Spleen (tissue), 7 donors: Measurements from ENCODE around the gene MSI2.

Source experiments
- POLR2A ChIP-seq, 3 donors: fragments of 450-650 bp; IDR thresholded peaks; one replicate each; pipeline ENCODE4 v1.5.1; 2017; ENCODE audit warnings: antibody characterized with exemption in 3 of 3, mild to moderate bottlenecking in 1 of 3
- TF ChIP-seq, protein P1 (sequence below), 11 experiments: fragments of 200-600 bp in 7 of 11; fragments of 450-650 bp in 4 of 11; sonication (generic) in 4 of 11; IDR thresholded peaks in 8 of 11; conservative IDR thresholded peaks in 3 of 11; 1 replicate in 7 of 11; 2 replicates in 4 of 11; pipeline versions ENCODE4 v1.4.0 to v1.8.0; 2016 to 2021; ENCODE audit warnings: antibody characterized with exemption in 11 of 11, inconsistent platforms in 4 of 11, mild to moderate bottlenecking in 1 of 11
- donor health status: DM: no; HTN: no; CAD: no; lungs with moderate emphysema.
- donor health status: DM: no; HTN: no; CAD: no.
- donor health status: DM: no; HTN: no; CAD: no.

DNA sequence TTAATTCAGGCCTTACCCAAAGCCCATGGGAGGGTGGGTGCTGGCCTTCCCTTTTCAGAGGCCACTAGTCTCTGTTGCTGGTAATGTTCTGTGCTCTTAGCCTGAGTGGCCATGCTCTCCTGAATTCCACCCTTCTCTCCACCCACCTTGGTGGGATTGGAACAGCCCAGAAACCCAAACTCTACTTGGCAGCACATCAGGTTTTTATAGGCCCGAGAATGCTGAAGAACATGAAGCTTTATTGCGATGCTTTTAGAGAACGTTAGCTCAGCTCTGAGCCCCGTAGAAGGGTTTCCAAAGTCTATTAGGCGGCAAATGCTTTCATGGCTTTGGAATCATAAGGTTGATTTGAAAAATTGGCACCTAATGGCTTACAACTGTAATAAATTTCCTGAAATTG is 209.3 kb downstream of the MSI2 start:
- no peak for TF ChIP-seq POLR2A (IDR thresholded peaks at IDR 0.05)
- TF ChIP-seq, protein P1, sequence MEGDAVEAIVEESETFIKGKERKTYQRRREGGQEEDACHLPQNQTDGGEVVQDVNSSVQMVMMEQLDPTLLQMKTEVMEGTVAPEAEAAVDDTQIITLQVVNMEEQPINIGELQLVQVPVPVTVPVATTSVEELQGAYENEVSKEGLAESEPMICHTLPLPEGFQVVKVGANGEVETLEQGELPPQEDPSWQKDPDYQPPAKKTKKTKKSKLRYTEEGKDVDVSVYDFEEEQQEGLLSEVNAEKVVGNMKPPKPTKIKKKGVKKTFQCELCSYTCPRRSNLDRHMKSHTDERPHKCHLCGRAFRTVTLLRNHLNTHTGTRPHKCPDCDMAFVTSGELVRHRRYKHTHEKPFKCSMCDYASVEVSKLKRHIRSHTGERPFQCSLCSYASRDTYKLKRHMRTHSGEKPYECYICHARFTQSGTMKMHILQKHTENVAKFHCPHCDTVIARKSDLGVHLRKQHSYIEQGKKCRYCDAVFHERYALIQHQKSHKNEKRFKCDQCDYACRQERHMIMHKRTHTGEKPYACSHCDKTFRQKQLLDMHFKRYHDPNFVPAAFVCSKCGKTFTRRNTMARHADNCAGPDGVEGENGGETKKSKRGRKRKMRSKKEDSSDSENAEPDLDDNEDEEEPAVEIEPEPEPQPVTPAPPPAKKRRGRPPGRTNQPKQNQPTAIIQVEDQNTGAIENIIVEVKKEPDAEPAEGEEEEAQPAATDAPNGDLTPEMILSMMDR (IDR thresholded peaks at IDR 0.05 in 8 of 11, conservative IDR thresholded peaks at IDR 0.05 in 3 of 11): no peak
